ENCODE measurements around the gene TAF8.
"Not testable (repeated sequence)": the region's sequence is repeated elsewhere in the genome, so short reads cannot be mapped to it uniquely, and the experiment has no call there.

The TAF8 gene

GRCh38 chr6:42029881-42030280 is 20.4 kb upstream of the TAF8 start:
- no peak for TF ChIP-seq CTCF (IDR thresholded peaks at IDR 0.05; ENCODE audit: insufficient read depth, low read depth, low read length, missing control alignments)
- no peak overlapping the region for H3K4me3 ChIP-seq (ENCODE audit: low read length)

GRCh38 chr6:42030585-42031506 is 19.5 kb upstream of the TAF8 start:
- H3K4me3 ChIP-seq (ENCODE audit: low read length): no peak overlapping the region
- no peak for TF ChIP-seq CTCF (IDR thresholded peaks at IDR 0.05; ENCODE audit: insufficient read depth, low read depth, low read length, missing control alignments)
- no peak for DNase-seq (ENCODE audit: low read depth)

More at GRCh38 chr6:42029881-42030280, 20.4 kb upstream of the TAF8 start:
- no peak for DNase-seq (ENCODE audit: low read depth)

- no peak for DNase-seq (ENCODE audit: low read depth)
- TF ChIP-seq CTCF (IDR thresholded peaks at IDR 0.05; ENCODE audit: insufficient read depth, low read depth, low read length, missing control alignments): no peak
- H3K4me3 ChIP-seq (ENCODE audit: low read length): no peak overlapping the region
Observed at GRCh38 chr6:42032366-42032765, 18.0 kb upstream of the TAF8 start.

- not testable (repeated sequence) for DNase-seq (ENCODE audit: low read depth); H3K4me3 ChIP-seq (ENCODE audit: low read length)
Observed at GRCh38 chr6:42037669-42038068, 12.7 kb upstream of the TAF8 start.

- TF ChIP-seq CTCF (IDR thresholded peaks at IDR 0.05; ENCODE audit: insufficient read depth, low read depth, low read length, missing control alignments): no peak
- H3K4me3 ChIP-seq (ENCODE audit: low read length): no peak overlapping the region
- DNase-seq (ENCODE audit: low read depth): no peak
Observed at GRCh38 chr6:42038163-42038562, 12.2 kb upstream of the TAF8 start.

- no peak overlapping the region for H3K4me3 ChIP-seq (ENCODE audit: low read length)
- TF ChIP-seq CTCF (IDR thresholded peaks at IDR 0.05; ENCODE audit: insufficient read depth, low read depth, low read length, missing control alignments): no peak
- DNase-seq (ENCODE audit: low read depth): no peak
Observed at GRCh38 chr6:42038811-42039408, 11.4 kb upstream of the TAF8 start.

GRCh38 chr6:42040856-42041480 is 9.4 kb upstream of the TAF8 start:
- no peak overlapping the region for H3K4me3 ChIP-seq (ENCODE audit: low read length)
- no peak for TF ChIP-seq CTCF (IDR thresholded peaks at IDR 0.05; ENCODE audit: insufficient read depth, low read depth, low read length, missing control alignments)
- DNase-seq (ENCODE audit: low read depth): no peak
